ENCODE results near the gene TEX13D.

DNA sequence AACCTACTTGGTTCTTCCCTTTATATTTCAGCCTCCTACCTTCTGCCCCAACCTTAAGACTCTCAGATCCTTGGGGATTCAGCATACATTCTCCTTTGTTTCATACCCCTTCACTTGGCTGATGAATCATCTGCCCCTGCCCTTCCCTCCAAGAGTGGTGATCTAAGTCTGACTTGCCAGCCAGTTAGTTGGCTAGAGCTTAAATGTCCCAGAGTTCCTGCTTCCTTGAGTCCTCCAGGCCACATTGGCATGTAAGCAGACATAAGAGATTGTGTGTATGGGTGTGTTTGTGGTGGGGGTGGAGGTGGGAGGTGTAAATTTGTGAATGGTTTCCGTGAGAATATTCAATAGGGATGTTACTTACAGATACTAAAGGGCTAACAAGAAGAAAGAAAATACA is 3.7 kb upstream of the TEX13D start:
- TF ChIP-seq, protein P1, sequence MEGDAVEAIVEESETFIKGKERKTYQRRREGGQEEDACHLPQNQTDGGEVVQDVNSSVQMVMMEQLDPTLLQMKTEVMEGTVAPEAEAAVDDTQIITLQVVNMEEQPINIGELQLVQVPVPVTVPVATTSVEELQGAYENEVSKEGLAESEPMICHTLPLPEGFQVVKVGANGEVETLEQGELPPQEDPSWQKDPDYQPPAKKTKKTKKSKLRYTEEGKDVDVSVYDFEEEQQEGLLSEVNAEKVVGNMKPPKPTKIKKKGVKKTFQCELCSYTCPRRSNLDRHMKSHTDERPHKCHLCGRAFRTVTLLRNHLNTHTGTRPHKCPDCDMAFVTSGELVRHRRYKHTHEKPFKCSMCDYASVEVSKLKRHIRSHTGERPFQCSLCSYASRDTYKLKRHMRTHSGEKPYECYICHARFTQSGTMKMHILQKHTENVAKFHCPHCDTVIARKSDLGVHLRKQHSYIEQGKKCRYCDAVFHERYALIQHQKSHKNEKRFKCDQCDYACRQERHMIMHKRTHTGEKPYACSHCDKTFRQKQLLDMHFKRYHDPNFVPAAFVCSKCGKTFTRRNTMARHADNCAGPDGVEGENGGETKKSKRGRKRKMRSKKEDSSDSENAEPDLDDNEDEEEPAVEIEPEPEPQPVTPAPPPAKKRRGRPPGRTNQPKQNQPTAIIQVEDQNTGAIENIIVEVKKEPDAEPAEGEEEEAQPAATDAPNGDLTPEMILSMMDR (IDR thresholded peaks at IDR 0.05), result no peak
- TF ChIP-seq EP300 (IDR thresholded peaks at IDR 0.05), result no peak

Measured in tibial nerve (tissue), 4 donors.